GM18507 (cell line): ENCODE measurements around the gene TMPRSS6.

ENCODE experiments used
- DNase-seq: peaks from one replicate; pipeline ENCODE4 v3.0.0; 2011; ENCODE audit warnings: low read depth; ENCODE audit not compliant: insufficient read length; ENCODE audit errors: extremely low spot score
- FAIRE-seq: peaks from 2 replicates; lab custom pipeline; 2011; peaks lifted over from hg19 to GRCh38; lab: Jason Lieb, UNC

TMPRSS6 gene

DNA sequence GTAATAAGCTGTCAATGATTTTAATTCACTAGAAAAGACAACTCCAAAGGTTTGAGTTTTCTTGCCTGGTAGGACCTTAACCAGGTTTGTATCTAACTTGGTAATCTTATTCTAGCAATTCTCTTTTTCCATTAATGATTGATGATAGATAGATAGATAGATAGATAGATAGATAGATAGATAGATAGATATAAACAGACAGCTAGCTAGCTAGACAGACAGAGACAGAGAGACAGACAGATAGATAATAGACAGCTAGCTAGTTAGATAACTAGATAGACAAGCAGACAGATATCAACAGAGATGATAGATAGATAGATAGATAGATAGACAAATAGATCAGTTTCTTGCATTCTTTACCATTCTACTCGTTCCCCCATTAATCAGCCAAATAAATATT, 15.3 kb downstream of the TMPRSS6 start:
- no peak for FAIRE-seq
- DNase-seq: no peak

DNA sequence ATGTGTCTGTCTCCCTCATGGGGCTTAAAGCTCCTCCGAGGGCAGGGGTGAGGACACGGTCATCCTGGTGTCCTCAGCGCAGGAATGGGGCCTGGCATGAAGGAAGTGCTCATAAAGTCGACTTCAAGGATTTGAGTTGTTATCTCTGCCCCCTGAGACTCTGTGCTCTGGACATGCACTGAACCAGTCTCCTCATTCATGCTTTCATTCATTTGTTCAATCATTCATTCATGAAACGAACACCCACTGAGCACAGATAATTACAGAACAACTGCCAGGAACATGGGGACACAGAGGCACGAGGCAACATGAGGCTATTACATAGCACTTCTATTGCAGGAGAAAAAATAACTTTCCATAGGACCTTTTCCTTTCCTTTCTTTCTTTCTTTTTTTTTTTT, 16.5 kb downstream of the TMPRSS6 start:
- DNase-seq: no peak

DNA sequence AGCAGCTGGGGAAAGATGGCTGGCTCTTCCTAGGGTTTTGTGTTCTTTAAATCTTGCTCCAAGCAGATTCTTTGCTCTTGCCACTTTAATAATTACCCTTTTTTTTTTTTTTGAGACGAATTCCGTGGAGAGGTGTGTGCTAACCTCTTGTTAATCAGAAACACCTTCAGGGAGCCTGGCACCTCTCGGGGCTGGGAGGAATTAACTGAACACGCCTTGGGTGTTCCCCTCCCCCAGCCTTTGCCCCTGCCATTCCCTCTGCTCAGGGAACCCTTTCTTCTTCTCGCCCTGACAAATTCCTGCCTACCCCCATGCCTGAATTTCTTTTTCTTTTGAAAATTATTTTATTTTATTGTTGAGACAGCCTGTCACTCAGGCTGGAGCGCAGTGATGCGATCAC, 17.5 kb downstream of the TMPRSS6 start:
- no peak for DNase-seq
- FAIRE-seq: no peak

More for the DNA sequence above, 16.5 kb downstream of the TMPRSS6 start:
- FAIRE-seq: no peak

DNA sequence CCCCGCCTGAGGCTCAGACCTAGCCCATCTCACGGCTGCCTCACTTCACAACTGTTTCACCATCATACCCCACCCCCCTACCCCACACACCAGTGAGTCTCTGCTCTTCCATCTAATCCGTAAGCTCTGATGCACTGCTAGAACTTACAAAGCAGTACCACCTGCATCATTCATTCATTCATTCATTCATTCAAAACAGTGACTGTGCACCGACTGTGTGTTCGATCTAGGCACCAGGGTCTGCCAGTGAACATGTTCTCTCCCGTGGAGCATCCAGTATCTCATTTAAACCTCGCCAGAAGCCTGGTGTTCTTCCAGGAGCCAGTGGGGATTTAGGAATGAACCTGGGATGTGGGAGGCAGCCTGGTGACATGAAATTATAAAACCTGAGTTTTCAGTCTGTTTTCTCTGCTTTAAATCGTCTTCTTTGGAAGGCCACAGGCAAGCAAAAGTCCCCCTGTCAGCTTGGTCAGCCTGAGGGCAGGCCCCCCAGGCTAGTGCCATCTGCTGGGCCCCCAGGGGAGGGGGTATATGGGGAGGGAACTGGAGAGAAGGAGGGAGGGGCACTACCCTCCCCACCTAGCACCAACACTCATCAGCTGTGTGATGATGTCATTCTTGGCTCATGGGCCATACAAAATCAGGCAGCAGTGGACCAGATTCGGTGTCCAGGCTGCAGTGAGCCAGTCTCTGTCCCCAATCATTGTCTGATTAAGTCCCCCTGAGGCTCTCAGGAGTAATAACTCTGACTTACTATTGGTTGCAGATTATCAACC, 18.4 kb downstream of the TMPRSS6 start:
- FAIRE-seq: no peak
- DNase-seq: no peak

DNA sequence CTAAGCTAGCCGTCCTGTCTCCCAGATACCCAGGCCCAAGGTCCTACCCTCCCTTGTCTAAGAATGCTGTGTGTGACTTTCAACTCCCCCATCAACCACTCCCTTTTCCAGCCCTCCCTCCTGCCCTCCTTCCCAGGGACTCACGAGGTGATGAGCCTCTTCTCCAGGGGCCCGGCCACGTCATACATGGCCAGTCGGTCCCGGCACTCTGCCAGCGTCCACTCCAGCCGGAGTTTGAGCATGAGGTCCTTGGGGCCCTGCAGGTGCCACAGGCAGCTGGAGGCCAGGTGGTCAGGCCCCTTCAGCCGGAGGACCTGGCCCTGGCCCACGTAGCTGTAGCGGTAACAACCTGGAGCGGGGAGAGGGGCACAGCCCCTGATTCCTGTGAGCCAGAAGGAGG, 20.1 kb downstream of the TMPRSS6 start:
- DNase-seq (no peak), FAIRE-seq (no peak)

DNA sequence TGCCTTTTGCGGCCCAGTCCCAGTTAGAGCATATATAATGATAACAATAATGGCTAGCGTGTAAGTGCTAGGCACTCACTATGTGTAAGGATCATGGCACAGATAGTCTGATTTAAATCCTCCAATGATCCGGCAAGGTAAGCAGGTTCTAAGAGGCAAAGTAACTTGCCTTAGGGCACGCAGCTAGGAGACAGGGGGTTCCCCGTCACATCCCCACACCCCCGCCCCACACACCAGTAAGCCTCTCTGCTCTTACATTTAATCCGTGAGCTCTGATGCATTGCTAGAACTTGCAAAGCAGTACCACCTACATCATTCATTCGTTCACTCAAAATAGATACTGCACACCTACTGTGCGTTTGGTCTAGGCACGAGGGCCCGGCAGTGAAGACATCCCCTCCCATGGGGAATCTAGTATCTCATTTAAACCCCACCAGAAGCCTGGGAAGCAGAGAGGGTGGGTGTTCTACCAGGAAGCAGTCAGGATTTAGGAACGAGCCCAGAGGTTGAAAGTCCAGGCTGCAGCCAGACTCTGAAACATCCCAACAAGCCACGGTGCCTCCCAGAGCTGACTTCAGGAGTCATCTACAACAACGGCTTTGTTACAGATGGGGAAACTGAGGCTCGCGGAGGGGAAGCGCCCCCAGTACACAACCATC, 20.6 kb downstream of the TMPRSS6 start:
- FAIRE-seq: no peak

DNA sequence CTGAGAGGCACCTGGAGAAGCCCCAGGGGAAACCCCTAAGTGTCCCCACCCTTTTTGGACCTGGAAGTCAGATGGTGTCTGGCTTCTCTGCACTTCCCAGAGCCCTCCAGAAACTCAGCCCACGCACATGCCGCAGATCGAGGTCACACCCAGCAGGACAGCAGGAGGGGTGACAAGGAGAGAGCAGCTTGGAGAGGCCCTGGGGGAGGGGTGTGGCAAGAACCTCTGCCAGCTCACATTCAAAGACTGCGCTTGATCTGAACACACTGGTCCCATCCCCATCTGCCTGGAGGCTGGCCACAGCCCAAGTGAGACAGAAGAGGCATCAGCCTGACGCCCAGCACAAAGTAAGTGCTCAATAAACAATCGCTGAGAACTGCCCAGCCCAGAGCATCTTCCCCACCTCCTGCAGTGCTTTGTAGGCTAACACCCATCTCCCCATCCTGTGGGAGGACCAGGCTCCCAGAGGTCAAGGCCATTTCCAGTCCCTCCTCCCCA, 21.4 kb downstream of the TMPRSS6 start:
- FAIRE-seq: no peak
- DNase-seq: no peak

More for the DNA sequence above, 20.6 kb downstream of the TMPRSS6 start:
- DNase-seq: no peak

DNA sequence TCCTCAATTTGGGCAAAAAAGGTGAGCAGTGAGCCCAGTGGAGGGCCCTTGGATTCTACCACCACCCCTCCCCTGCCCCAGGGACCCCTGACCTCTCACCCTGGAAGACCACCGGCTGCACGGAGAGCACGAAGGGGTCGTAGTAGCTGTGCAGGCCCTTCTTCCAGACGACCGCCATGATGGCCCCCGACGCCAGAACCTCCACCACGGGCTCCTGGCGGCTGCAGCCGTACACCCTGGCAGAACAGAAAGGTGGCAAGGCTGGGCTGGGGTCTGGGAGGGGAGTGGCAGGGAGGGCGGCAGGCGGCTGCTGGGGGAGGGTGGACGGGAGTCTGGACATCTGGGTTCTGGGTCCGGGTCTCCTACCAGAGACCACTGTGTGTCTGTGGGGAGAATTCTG, 23.3 kb downstream of the TMPRSS6 start:
- FAIRE-seq: no peak
- no peak for DNase-seq

DNA sequence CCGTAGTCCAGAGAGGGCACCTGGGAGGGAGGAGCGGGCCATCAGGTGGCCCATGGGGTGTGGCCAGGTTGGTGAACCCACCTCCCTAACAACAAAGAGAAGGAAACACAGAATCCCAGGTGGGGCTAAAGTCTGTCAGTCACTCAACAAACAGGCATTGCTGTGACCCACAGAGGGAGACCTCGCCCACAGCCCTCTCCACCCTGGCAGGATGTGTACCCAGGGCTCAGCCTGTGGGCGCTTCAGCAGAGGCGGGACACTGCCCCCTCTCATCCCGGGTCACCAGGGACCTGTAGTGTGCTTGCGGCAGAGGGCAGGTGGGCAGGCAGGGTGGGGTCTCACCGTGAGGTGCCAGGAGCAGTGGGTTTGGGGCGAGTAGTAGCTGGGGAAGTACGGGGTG, 25.1 kb downstream of the TMPRSS6 start:
- no peak for DNase-seq
- no peak for FAIRE-seq

DNA sequence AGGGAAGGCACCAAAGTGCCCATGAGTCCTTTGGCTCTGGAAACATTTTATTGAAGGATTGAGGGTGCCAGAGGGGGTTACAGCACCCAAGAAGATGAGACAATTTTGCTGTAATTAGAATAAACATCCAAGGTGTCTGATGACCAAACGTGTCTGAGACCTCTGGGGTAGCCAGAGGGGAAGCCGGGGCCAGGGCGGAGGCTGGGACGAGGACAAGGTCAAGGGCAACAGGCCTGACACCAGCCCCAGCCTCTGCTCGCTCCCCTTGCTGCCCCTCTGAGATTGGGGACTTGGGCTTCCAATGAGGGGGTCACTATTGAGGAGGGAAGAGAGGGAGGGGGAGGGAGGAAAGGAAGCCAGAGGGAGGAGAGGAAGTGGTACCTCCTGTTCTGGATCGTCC, 25.6 kb downstream of the TMPRSS6 start:
- DNase-seq: no peak
- no peak for FAIRE-seq

DNA sequence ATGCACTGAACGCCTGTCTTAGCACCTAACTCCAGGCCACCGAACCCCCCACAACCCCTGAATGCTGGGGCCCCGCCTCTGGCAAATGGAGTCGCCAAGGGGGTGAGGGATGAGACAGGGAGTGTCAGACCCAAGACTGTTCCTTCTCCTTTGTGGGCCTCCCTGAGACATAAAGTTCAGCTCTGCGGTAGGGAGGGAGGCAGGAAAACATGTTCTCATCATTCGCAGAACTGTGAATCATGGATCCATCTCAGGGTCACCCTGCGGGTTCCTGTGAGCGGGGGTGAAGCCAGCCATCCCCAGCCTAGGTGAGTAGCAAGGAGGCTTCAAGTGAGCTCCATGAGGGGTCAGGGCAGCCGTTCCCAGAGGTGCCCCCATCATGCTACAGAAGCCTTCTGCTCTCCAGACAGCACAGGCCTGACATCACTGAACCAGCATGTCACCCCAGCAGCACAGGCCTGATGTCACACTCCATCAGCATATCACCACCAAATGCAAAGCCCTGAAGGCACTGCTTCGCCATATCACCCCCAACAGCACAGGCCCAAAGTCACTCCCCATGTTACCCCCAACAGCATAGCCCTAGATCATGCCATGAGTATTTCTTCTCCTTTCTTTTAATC, 27.2 kb downstream of the TMPRSS6 start:
- DNase-seq (no peak), FAIRE-seq (no peak)

DNA sequence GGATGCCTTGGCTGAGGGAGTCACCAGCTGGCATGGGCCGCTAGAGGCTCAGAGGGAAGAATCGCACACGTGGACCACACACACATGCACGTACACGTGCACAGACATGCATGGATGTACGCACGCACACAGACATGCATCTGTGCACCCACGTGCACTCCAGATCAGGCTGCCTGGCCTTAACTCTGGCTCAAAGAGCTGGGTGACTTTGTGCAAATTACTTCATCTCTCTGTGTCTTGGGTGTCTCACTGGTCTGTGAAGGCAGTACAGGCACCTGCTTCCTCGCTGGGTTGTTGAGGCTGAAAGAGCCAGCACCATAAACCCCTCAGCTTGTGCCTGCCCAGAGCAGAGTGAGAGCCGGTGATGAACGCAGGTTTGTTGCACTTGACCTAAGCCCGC, 28.7 kb downstream of the TMPRSS6 start:
- no peak for FAIRE-seq
- DNase-seq: no peak

DNA sequence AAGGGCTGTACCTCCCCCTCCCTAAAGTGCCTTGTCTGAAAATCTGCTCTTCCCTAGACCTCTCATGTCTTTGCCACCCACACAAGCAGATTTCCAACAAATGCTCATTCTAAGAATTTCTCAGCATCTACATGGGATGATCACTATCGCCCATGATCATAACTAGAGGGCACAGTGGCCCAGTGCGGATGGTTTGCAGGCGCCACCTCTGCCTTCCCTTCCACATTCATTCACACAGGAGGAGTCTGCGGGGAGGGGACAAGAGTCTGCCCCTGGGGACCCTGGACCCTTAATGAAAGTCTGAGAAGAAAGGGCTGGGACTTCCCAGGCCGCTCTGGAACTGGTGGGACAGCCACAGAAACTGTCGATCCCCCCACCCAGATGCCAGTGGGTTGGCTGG, 29.1 kb downstream of the TMPRSS6 start:
- DNase-seq (no peak), FAIRE-seq (no peak)

DNA sequence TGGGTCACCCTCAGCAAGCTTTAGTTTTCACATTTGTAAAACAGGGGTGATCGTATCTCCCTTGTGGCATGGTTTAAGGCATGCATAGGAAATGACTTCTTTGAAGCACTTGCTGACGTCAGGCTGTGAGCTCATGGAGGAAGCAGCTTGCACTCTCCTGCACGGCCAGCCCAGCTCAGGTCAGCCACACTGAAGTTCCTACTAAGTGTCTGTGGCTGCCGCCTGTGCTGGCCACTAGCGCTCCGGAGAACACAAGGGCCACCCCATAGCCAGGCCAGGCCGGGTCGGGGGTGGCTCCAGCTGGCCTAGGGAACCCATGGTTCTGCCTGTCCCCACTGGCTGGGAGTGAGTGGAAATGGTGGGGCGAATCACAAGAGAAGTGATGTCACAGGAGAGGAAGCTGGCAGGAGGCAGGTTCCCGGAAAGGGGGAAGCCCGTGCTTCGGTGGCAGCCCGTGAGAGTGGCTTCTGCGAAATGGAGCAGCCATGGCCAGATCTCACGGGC, 29.8 kb downstream of the TMPRSS6 start:
- FAIRE-seq (peak; percentile 38), DNase-seq (no peak)

DNA sequence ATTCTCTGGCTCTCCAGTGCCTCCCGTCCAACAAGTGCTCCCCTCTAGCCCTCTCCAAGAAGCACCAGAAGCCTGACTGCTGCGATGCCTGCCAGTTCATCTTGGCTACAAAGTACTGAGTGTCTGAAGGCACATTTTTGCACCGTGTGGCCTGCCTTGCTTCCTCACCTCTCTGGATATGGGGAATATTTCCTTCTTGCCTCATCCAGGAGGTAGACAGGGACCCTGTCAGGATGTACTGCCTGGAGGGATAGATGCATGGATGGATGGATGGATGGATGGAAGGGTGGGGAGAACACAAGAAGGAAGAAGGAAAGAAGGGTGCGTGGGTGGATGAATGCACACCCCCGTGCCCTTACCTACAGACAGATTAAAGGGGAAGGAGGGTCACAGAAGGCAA, 30.4 kb downstream of the TMPRSS6 start:
- DNase-seq (no peak), FAIRE-seq (no peak)

DNA sequence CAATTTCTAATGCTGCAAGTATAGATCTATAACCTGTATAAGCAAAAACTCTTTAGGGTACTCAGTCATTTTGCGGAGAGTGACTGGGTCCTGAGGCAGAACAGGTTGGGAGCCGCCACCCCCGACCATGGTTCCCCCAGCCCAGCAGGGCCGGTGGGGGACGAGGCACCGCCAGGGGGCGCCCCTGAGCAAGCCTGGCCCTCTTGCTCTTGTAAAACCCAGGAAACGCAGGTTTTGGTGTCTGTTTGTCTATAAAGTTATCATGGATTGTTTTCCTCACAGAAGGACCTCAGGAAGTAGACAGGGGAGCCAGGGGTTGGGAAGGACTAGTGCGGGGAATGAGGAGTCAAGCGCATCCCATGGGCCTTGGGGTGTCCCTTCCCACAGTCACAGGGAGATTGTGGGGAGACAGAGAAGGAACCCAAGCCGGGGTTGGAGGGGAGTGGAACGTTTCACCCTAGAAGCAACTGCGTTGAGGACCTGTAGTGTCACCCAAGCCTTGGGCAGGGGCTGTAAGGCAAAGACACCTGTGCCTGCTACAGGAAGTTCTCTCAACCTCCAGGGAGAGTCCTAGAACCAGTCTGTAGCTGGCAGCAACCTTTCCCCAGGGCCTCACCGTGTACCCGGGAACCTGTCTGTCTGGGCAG, 31.6 kb downstream of the TMPRSS6 start:
- peak; percentile 84 for DNase-seq
- FAIRE-seq: peak; percentile 74

DNA sequence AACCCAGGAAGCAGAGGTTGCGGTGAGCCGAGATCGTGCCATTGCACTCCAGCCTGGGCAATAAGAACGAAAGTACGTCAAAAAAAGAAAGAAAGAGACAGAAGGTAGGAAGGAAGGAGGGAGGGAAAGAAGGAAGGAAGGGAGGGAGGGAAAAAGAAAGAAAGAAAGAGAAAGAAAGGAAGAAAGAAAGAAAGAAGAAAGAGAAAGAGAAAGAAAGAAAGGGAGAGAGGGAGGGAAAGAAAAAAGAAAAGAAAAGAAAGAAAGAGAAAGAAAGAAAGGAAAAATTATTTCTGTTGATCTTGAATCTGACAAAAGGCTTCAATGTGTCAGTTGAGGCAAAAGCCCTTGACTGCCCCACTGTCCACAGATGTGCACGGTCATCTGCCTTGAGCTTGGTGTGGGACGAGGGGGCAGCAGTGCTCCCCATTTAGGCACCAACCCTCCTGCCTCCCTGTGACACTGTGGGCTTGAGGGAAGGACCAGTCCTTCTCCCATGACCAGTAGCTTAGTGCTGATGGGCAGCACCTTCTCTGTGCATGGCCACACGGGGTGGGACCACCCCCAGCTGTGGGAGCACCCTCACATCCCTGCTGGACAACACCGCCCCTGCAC, 33.6 kb downstream of the TMPRSS6 start:
- no peak for FAIRE-seq
- DNase-seq: no peak

DNA sequence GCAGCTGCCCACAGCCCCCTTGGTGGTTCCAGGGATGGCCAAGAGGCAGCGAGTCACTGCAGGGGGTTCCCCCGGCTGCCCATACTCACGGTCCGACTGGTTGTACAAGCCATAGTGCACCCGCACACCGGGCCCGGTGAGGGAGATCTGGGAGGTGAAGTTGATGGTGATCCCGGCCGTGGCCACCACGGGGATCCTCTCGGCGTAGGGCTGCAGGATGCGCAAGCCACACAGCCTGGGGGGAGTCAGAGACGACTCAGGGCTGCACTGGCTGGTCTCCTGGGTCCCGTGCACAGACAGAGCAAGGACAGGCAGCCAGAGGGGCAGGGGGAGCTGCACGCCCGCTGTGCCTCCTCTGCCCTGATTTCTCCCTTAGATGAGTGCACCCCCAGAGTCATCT, 34.5 kb downstream of the TMPRSS6 start:
- no peak for DNase-seq
- no peak for FAIRE-seq

DNA sequence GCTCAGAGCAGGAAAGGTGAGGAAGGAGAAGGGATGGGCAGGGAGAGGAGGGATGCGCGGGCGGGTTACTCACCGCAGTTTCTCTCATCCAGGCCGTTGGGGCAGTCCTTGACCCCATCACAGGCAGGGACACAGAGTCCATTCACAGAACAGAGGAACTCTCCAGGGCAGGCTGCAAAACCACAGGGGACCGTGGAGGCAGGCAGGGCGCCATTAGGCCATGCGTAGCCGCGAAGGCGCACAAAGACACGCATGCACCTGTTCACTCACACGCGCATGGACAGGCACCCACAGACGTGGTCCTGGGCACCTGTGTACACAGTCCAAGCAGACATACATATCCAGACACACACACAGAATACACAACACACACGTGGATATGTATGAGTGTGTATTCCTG, 35.0 kb downstream of the TMPRSS6 start:
- no peak for FAIRE-seq
- DNase-seq: no peak

DNA sequence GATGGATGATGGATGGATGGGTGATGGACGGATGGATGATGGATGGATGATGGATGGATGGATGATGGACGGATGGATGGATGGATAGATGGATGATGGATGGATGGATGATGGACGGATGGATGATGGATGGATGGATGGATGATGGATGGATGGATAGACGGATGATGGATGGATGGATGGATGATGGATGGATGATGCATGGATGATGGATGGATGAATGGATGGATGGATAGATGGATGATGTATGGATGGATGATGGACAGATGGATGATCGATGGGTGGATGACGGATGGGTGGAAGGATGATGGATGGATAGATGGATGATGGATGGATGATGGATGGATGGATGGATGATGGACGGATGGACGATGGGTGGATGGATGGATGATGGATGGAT, 36.8 kb downstream of the TMPRSS6 start:
- DNase-seq (no peak), FAIRE-seq (no peak)
